Cardiac ventricle fibroblast (primary cell): ENCODE data around the gene CMIP. TPM values are rescaled to one million over a fixed set of nuclear protein-coding genes. Genes with fewer than 3 reads are reported as not detected.

Experiments used
- total RNA-seq: library from RNA; depleted of rRNA; stranded (reverse); fragments of >200 nt; gene quantifications from 2 replicates; pipeline ENCODE4 v1.2.3, GENCODE V29; 2015

CMIP gene
- 9.3 and 11.3 TPM in 2 replicates for total RNA-seq

DNA sequence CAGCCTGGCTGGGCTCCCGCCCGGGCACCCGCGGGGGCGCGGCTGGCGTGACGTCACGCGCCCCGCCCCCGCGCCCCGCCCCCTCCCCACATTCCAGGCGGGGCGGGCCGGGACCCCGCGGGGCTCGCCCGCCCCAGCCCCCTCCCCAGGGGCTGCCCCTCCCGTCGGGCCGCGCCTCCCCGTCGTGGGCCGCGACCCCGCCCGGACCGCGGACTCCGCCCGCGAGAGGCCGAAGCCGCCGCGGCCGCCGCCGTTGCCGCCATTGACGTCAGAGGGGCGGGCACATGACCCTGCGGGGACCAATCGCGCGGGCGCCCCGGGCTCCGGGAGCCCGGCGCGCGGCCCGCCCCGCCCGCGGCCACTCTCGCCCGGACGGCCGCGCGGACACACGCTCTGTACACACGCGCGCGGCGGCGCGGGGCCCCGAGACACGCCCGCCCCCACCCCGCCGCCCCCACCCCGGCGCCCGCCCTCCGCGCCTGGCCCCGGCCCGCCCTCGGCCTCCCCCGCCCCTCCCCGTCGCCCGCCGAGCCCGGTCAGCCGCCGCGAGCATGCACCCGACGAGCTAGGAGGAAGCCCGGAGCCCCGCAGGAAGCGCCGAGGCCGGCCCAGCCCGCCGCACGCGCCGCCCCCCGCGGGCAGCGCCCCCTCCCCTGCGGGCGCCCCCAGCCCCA lies at the start of gene CMIP:
Gene CMIP, plus strand, starts transcription at position 361 of the 674 bp plus-strand sequence.

Other genes with a start within 250 kb of the CMIP start
- not detected in 2 replicates for gene BCO1, start 206.1 kb upstream of the CMIP start, total RNA-seq
- gene GAN, start 129.8 kb upstream of the CMIP start, total RNA-seq = 2.7 and 3.8 TPM in 2 replicates